ENCODE results near the gene MYH11.

Gene MYH11

DNA sequence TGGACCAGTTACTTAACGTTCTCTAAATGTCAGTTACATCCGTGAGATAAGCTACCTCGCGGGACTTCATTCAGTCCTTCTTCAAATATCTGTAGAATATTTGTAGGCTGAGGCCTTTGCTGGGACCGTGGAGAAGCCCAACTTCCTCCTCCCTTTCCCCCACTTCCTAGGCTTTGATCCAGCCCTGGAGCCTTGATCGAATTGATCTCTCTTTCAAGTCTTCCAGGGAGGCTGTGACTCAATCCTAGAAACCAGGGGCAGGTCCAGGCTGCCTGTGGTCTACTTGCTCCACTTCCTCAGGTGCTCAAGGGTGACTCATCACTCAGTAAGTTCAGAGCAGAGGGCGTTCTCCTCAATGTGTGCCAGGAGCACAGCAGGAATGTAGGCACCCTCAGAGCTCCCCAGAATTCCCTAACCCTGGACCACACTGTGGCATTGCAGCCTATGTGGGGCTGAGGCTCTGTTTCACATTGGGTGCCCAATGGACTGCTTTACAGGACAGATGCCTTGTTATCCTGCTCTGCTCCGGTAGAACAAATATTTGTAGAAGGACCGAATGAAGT lies 42.8 kb upstream of the MYH11 start:
- TF ChIP-seq, protein P1, sequence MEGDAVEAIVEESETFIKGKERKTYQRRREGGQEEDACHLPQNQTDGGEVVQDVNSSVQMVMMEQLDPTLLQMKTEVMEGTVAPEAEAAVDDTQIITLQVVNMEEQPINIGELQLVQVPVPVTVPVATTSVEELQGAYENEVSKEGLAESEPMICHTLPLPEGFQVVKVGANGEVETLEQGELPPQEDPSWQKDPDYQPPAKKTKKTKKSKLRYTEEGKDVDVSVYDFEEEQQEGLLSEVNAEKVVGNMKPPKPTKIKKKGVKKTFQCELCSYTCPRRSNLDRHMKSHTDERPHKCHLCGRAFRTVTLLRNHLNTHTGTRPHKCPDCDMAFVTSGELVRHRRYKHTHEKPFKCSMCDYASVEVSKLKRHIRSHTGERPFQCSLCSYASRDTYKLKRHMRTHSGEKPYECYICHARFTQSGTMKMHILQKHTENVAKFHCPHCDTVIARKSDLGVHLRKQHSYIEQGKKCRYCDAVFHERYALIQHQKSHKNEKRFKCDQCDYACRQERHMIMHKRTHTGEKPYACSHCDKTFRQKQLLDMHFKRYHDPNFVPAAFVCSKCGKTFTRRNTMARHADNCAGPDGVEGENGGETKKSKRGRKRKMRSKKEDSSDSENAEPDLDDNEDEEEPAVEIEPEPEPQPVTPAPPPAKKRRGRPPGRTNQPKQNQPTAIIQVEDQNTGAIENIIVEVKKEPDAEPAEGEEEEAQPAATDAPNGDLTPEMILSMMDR (IDR thresholded peaks at IDR 0.05; ENCODE audit: poor library complexity, severe bottlenecking): no peak
- H3K9me3 ChIP-seq (ENCODE audit: severe bottlenecking): no peaks in the 10 kb centered on the region

DNA sequence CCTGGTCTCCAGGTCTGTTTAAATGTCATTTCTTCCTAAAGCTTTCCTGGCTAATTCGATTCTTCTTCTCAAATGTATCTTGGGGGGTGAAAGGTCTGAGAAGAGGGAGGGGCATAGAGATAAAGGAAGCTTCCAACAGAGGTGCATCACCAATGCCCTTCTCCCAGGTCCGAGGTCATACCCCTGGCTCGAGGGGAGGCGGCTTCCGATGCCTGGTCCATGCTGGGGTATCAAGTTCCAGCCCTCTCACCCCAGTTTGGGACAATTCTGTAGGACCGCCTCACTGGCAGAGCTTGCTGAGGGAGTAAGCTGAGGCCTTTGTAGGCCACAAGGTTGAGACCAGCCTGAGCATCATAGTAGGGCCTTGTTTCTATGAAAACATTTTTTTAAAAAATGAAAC lies 41.8 kb upstream of the MYH11 start:
- H3K4me1 ChIP-seq (ENCODE audit: insufficient read depth, poor library complexity, severe bottlenecking): peaks cover 26% of the 10 kb centered on the region
- TF ChIP-seq, protein P1 (IDR thresholded peaks at IDR 0.05; ENCODE audit: poor library complexity, severe bottlenecking): no peak
- DNase-seq (ENCODE audit: low spot score): no peak
- H3K36me3 ChIP-seq (ENCODE audit: low read depth): no peaks in the 10 kb centered on the region
- H3K27me3 ChIP-seq (ENCODE audit: insufficient read depth, poor library complexity, severe bottlenecking): no peaks in the 10 kb centered on the region
- ATAC-seq (ENCODE audit: low read depth): no peak
- no peak overlapping the region for H3K4me3 ChIP-seq (ENCODE audit: severe bottlenecking)
- peak overlapping the region; percentile 80 for H3K27ac ChIP-seq (ENCODE audit: poor library complexity, severe bottlenecking)
- no peaks in the 10 kb centered on the region for H3K9me3 ChIP-seq (ENCODE audit: severe bottlenecking)

More for the DNA sequence above, 42.8 kb upstream of the MYH11 start:
- peak; percentile 96 for DNase-seq (ENCODE audit: low spot score)
- Histone ChIP-seq H3K27ac (ENCODE audit: poor library complexity, severe bottlenecking) (peak overlapping the region; percentile 80), H3K27me3 (ENCODE audit: insufficient read depth, poor library complexity, severe bottlenecking) (no peaks in the 10 kb centered on the region), H3K4me1 (ENCODE audit: insufficient read depth, poor library complexity, severe bottlenecking) (peaks cover 26% of the 10 kb centered on the region), H3K4me3 (ENCODE audit: severe bottlenecking) (no peak overlapping the region), H3K36me3 (ENCODE audit: low read depth) (no peaks in the 10 kb centered on the region)
- ATAC-seq (ENCODE audit: low read depth): peak; percentile 98

DNA sequence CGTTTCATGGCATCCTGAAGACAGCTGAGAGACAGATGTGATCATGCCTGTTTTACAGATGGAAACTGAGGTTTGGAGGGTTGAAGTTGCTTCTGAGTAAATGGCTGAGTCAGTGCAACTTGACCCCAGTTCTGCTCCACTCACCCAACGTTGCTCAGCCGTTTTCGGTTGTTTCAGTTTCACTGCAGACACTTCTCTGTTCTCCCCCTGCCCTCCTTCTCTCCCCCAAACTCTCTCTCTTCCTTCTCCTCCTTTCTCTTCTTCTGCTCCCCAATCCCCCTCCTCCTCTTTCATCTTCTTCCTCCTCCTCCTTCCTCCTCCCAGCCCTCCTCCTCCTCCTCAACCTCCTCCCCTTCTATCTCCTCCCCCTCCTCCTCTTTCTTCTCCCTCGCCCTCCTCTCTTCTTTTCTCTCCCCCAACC lies 41.0 kb upstream of the MYH11 start:
- DNase-seq (ENCODE audit: low spot score) (no peak), ATAC-seq (ENCODE audit: low read depth) (no peak)
- no peaks in the 10 kb centered on the region for H3K36me3 ChIP-seq (ENCODE audit: low read depth)
- H3K27ac ChIP-seq (ENCODE audit: poor library complexity, severe bottlenecking): peak overlapping the region; percentile 80
- TF ChIP-seq, protein P1 (IDR thresholded peaks at IDR 0.05; ENCODE audit: poor library complexity, severe bottlenecking): no peak
- H3K9me3 ChIP-seq (ENCODE audit: severe bottlenecking): no peaks in the 10 kb centered on the region
- peaks cover 26% of the 10 kb centered on the region for H3K4me1 ChIP-seq (ENCODE audit: insufficient read depth, poor library complexity, severe bottlenecking)
- H3K4me3 ChIP-seq (ENCODE audit: severe bottlenecking): no peak overlapping the region
- no peaks in the 10 kb centered on the region for H3K27me3 ChIP-seq (ENCODE audit: insufficient read depth, poor library complexity, severe bottlenecking)

DNA sequence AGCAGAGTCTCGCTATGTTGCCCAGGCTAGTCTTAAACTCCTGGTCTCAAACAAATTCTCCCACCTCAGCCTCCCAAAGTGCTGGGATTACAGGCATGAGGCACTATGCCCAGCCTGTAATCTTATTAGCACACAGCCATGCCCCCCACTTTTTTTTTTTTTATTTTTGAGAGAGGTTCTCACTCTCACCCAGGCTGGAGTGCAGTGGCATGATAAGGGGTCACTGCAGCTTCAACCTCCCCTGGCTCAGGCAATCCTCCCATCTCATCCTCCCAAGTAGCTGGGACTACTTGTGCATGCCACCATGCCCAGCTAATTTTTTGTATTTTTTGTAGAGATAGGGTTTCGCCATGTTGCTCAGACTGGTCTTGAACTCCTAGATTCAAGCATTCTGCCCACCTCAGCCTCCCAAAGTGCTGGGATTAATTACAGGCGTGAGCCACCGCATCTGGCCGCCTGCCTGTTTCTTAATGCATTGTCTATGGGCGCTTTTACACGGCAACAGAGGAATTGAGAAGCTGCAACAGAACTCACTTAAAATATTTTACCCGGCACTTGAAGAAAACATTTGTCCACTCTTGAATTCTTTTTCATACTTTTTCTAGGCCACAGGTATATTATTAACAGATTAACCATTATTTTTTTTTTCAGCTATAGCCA lies 40.4 kb upstream of the MYH11 start:
- Histone ChIP-seq H3K27ac (ENCODE audit: poor library complexity, severe bottlenecking) (peak overlapping the region; percentile 80), H3K9me3 (ENCODE audit: severe bottlenecking) (no peaks in the 10 kb centered on the region), H3K27me3 (ENCODE audit: insufficient read depth, poor library complexity, severe bottlenecking) (no peaks in the 10 kb centered on the region), H3K4me3 (ENCODE audit: severe bottlenecking) (no peak overlapping the region), H3K4me1 (ENCODE audit: insufficient read depth, poor library complexity, severe bottlenecking) (peaks cover 26% of the 10 kb centered on the region), H3K36me3 (ENCODE audit: low read depth) (no peaks in the 10 kb centered on the region)
- no peak for ATAC-seq (ENCODE audit: low read depth)
- no peak for DNase-seq (ENCODE audit: low spot score)
- TF ChIP-seq, protein P1 (IDR thresholded peaks at IDR 0.05; ENCODE audit: poor library complexity, severe bottlenecking): no peak

Data from RWPE2 (cell line).